IPS-18c (cell line): Measurements from ENCODE around the gene TRABD2A.
"Not testable (repeated sequence)": the region's sequence is repeated elsewhere in the genome, so short reads cannot be mapped to it uniquely, and the experiment has no call there.

Experiments
- H3K4me3 ChIP-seq: 2 replicates; pipeline ENCODE4 v1.7.0; 2013; ENCODE audit warnings: low read depth, mild to moderate bottlenecking, low read length, moderate library complexity; ENCODE audit not compliant: insufficient read depth
- H3K9me3 ChIP-seq: one replicate; pipeline ENCODE4 v1.6.1; 2013; ENCODE audit warnings: mild to moderate bottlenecking, low read length, moderate library complexity; ENCODE audit not compliant: control insufficient read depth, insufficient read depth

Gene TRABD2A

DNA sequence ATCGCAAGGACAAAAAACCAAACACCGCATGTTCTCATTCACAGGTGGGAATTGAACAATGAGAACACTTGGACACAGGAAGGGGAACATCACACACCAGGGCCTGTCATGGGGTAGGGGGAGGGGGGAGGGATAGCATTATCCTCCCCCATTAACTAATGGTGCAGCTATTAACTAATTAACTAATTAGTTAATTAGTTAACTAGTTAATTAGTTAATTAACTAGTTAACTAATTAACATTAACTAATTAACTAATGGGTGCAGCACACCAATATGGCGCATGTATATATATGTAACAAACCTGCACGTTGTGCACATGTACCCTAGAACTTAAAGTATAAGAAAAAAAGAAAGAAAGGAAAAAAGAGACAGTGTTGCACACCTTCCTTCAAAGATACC, 12.6 kb downstream of the TRABD2A start:
- not testable (repeated sequence) for H3K4me3 ChIP-seq, H3K9me3 ChIP-seq

DNA sequence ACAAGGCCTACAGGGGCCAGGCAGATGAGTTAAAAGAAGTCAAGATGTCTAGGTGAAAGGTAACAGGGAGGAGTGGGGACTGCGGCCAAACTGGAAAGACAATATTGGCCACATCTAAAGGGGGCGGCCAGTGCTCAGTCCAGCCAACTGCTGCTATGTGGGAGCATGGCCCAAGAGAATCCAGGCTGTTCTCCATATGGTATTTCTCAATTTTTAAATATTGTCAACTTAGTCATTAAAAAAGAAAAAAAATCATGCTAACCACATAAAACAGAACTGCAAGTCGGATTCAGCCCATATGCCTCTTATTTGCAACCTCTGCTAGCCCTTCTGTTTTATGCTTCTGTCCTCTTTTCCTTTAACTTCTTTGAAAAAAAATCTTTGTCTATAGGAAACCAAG, 14.8 kb downstream of the TRABD2A start:
- H3K9me3 ChIP-seq, result no peaks in the 10 kb centered on the region

GRCh38 chr2:84865181-84865783, 15.6 kb downstream of the TRABD2A start:
- Histone ChIP-seq H3K4me3 (no peak overlapping the region), H3K9me3 (no peaks in the 10 kb centered on the region)

More for the DNA sequence above, 14.8 kb downstream of the TRABD2A start:
- no peak overlapping the region for H3K4me3 ChIP-seq

- H3K9me3 ChIP-seq, result no peaks in the 10 kb centered on the region
Measured at GRCh38 chr2:84862006-84862405, 18.9 kb downstream of the TRABD2A start.

GRCh38 chr2:84861539-84861938, 19.3 kb downstream of the TRABD2A start:
- Histone ChIP-seq H3K9me3 (no peaks in the 10 kb centered on the region), H3K4me3 (no peak overlapping the region)

More at GRCh38 chr2:84862006-84862405, 18.9 kb downstream of the TRABD2A start:
- H3K4me3 ChIP-seq, result no peak overlapping the region

GRCh38 chr2:84858937-84859336, 21.9 kb downstream of the TRABD2A start:
- H3K4me3 ChIP-seq, result no peak overlapping the region
- H3K9me3 ChIP-seq, result no peaks in the 10 kb centered on the region

DNA sequence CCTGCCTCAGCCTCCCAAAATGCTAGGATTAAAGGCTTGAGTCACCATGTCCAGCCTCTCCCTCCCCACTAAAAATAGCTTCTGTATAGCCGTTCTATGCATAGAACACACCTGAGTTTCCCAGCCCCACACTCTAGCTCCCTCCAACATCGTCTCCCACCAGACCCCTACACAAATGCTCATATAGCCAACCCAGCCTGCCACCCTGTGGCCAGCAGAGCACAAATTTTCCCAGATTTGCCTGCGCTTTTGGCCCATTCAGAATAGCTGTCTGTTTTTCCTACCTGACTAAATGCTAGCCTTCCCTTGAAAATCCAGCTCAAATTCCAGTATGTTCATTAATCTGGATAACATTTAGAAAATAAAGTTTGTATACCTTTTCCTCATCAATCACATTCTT, 22.8 kb downstream of the TRABD2A start:
- H3K9me3 ChIP-seq, result no peaks in the 10 kb centered on the region
- H3K4me3 ChIP-seq, result no peak overlapping the region

DNA sequence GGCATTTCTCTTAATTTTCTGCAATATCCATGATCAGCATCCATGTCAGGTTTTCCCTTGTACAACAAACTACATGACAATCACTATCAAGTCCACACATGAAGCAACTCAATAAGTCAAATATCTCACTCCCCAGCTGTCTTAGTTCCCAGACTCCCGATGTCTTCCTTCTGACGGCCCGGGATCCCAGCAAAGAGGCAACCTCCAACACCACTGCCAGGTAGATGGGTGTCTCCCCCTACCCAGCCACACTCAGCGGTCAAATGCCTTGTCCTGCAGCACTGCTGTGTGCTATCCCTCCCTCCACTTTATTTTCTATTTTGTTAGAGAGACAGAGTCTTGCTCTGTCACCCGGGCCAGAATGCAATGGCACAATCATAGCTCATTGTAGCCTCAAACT, 23.3 kb downstream of the TRABD2A start:
- H3K4me3 ChIP-seq, result no peak overlapping the region
- no peaks in the 10 kb centered on the region for H3K9me3 ChIP-seq

- no peak overlapping the region for H3K4me3 ChIP-seq
- no peaks in the 10 kb centered on the region for H3K9me3 ChIP-seq
Measured at GRCh38 chr2:84856787-84857186, 24.1 kb downstream of the TRABD2A start.

DNA sequence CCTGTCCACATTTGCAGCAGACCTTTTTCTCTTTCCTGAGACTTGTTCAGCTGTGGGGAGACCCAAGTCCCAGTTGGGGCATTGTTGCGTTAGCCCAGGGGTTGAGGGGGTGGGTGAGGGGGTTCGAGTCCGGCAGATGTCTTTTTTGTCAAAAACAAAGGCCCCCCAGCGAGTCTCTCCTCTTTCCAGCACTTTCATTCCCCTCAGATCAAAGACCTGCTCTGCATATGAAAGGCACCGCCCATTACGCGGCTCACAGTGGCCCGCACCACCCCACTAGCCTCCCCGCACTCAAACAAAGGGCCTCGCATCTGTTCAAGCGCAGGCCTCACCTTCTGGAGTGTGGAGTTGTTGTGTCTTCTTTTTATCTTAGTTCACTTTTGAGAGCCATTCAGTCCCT, 25.2 kb downstream of the TRABD2A start:
- no peaks in the 10 kb centered on the region for H3K9me3 ChIP-seq
- H3K4me3 ChIP-seq, result no peak overlapping the region; the same call in none of the 2 replicates

- Histone ChIP-seq H3K4me3 (no peak overlapping the region), H3K9me3 (no peaks in the 10 kb centered on the region)
Measured at GRCh38 chr2:84854850-84855249, 26.0 kb downstream of the TRABD2A start.

- no peaks in the 10 kb centered on the region for H3K9me3 ChIP-seq
- H3K4me3 ChIP-seq, result no peak overlapping the region
Measured at GRCh38 chr2:84851876-84852275, 29.0 kb downstream of the TRABD2A start.

DNA sequence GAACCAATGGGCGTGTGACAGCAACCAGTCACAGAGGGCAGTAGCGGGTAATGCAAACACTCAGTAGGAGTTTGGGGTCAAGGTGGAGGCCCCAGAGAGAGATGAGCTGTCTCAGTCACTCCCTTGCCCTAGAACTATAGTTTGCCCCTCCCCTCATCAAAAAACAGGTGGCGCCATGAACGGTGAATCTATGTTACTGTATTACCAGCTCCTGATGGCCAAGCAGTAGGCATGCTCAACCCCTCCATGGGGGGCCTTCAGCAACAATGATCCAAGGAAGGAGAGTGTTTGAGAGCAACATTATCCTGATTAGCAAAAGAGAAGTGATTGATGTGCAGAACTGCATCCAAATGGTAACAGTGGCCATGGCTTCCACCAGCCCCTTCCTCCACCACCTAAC, 30.4 kb downstream of the TRABD2A start:
- Histone ChIP-seq H3K9me3 (no peaks in the 10 kb centered on the region), H3K4me3 (no peak overlapping the region)

DNA sequence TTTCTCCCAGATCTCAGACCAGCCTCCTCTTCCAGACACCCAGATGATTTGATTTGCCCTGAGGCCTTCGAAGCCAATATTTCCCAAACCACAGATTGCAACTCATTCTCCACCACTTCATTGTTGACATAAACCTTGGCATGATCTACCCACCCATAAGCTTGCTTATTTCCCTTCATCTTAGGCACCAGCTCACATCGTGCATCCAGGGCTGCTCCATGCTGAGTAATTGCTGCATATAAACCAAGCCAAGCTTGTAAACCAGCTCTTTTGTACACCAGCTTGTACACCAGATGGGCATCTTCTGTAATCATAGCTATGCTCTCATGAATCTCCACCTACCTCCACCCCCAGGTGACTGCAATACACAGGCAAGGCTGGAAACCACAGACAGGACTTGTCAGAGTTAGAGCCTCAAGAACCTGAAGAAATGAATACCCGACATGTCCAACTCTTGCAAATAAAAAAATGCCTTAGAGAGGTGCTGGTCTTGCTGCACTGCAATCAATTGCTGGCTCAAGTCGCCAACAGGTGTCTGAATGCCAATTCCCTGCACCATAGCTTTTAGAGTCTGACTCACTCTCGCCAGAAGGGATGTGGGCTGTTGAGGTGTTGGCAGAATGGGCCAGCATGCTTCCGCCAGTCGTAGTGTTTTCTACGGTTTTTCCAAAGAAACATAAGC, 31.5 kb downstream of the TRABD2A start:
- Histone ChIP-seq H3K9me3 (no peaks in the 10 kb centered on the region), H3K4me3 (no peak overlapping the region)

- no peaks in the 10 kb centered on the region for H3K9me3 ChIP-seq
- no peak overlapping the region for H3K4me3 ChIP-seq
Measured at GRCh38 chr2:84847326-84848050, 33.4 kb downstream of the TRABD2A start.

- Histone ChIP-seq H3K9me3 (no peaks in the 10 kb centered on the region), H3K4me3 (no peak overlapping the region)
Measured at GRCh38 chr2:84846741-84847142, 34.1 kb downstream of the TRABD2A start.

GRCh38 chr2:84846041-84846663, 34.7 kb downstream of the TRABD2A start:
- Histone ChIP-seq H3K4me3 (no peak overlapping the region), H3K9me3 (no peaks in the 10 kb centered on the region)

- Histone ChIP-seq H3K9me3 (no peaks in the 10 kb centered on the region), H3K4me3 (no peak overlapping the region)
Measured at GRCh38 chr2:84844141-84844540, 36.7 kb downstream of the TRABD2A start.
